ENCODE data around the gene IL26.

DNA sequence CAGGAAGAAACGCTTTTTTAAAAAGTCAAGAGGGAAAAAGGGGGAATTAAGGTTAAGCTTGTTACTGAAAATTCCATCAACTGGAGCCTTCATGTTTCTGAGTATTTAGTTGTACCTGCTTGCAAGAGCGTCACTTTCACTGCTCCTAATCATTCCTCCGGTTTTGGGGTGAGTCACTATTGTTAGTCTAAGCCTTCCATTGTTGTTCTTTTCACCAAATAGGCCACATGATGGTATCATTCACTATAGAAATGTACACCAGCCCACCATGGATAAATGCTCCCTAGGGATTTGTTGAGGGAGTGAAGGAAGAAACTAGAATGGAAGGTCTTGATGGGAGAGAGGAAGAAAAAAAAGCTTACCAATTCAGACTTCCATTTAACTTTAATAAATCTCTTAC, 24.8 kb upstream of the IL26 start:
- no peak for TF ChIP-seq ZBTB17 (tag by site-specific recombination; IDR thresholded peaks at IDR 0.05)
- TF ChIP-seq ZNF830 (tag by site-specific recombination; IDR thresholded peaks at IDR 0.05; ENCODE audit: low read depth): no peak
